ENCODE results near the gene EPS15.
"Not testable (repeated sequence)": the region's sequence is repeated elsewhere in the genome, so short reads cannot be mapped to it uniquely, and the experiment has no call there.

Gene EPS15

GRCh38 chr1:51463561-51463960 lies 55.5 kb downstream of the EPS15 start:
- DNase-seq: no peak

- not testable (repeated sequence) for DNase-seq
Observed at GRCh38 chr1:51462289-51462688, 56.8 kb downstream of the EPS15 start.

- DNase-seq: no peak
Observed at GRCh38 chr1:51454554-51454953, 64.5 kb downstream of the EPS15 start.

GRCh38 chr1:51453010-51453409 lies 66.1 kb downstream of the EPS15 start:
- DNase-seq: no peak

- DNase-seq: not testable (repeated sequence)
Observed at GRCh38 chr1:51448844-51449454, 70.1 kb downstream of the EPS15 start.

- DNase-seq: no peak
Observed at GRCh38 chr1:51445351-51446090, 73.5 kb downstream of the EPS15 start.

- no peak for DNase-seq
Observed at GRCh38 chr1:51444534-51445192, 74.4 kb downstream of the EPS15 start.

GRCh38 chr1:51444096-51444495 lies 75.0 kb downstream of the EPS15 start:
- no peak for DNase-seq

GRCh38 chr1:51443555-51443954 lies 75.5 kb downstream of the EPS15 start:
- DNase-seq: no peak

GRCh38 chr1:51442616-51443015 lies 76.5 kb downstream of the EPS15 start:
- no peak for DNase-seq

GRCh38 chr1:51442198-51442597 lies 76.9 kb downstream of the EPS15 start:
- no peak for DNase-seq

GRCh38 chr1:51439895-51440294 lies 79.2 kb downstream of the EPS15 start:
- DNase-seq: no peak

- DNase-seq: no peak
Observed at GRCh38 chr1:51439053-51439452, 80.0 kb downstream of the EPS15 start.

GRCh38 chr1:51437391-51437790 lies 81.7 kb downstream of the EPS15 start:
- not testable (repeated sequence) for DNase-seq

GRCh38 chr1:51435878-51436277 lies 83.2 kb downstream of the EPS15 start:
- DNase-seq: no peak

- DNase-seq: no peak
Observed at GRCh38 chr1:51433972-51434510, 85.0 kb downstream of the EPS15 start.

GRCh38 chr1:51433269-51433971 lies 85.6 kb downstream of the EPS15 start:
- no peak for DNase-seq

- no peak for DNase-seq
Observed at GRCh38 chr1:51432146-51432545, 86.9 kb downstream of the EPS15 start.

- no peak for DNase-seq
Observed at GRCh38 chr1:51427438-51427837, 91.6 kb downstream of the EPS15 start.

- DNase-seq: no peak
Observed at GRCh38 chr1:51425955-51426354, 93.1 kb downstream of the EPS15 start.

- no peak for DNase-seq
Observed at GRCh38 chr1:51425273-51425672, 93.8 kb downstream of the EPS15 start.

GRCh38 chr1:51423073-51423821 lies 95.8 kb downstream of the EPS15 start:
- no peak for DNase-seq
